DMS79 (cell line): ENCODE measurements around the gene CEL.
"Not testable (repeated sequence)": the region's sequence is repeated elsewhere in the genome, so short reads cannot be mapped to it uniquely, and the experiment has no call there.

Source experiments
- DNase-seq: peaks from one replicate; lab custom pipeline; 2025; lab: John Stamatoyannopoulos, UW

The CEL gene

GRCh38 chr9:133061764-133062145 lies at the start of gene CEL:
TSS of gene CEL (plus strand) at chr9:133061981. CDS start at chr9:133062003, 22 bp downstream.
- DNase-seq: not testable (repeated sequence)

- DNase-seq: no peak
These were observed 47.1 kb upstream of the CEL start for GRCh38 chr9:133014696-133015095.

- DNase-seq: no peak
These were observed 38.5 kb upstream of the CEL start for GRCh38 chr9:133023117-133023890.

- no peak for DNase-seq
These were observed 35.4 kb upstream of the CEL start for GRCh38 chr9:133026426-133026825.

- no peak for DNase-seq
These were observed 34.6 kb upstream of the CEL start for GRCh38 chr9:133027134-133027533.

GRCh38 chr9:133028221-133028620 lies 33.6 kb upstream of the CEL start:
- DNase-seq: no peak

- DNase-seq: no peak
These were observed 31.8 kb upstream of the CEL start for GRCh38 chr9:133029994-133030316.

- DNase-seq: peak; percentile 99
These were observed 31.3 kb upstream of the CEL start, which contains the start of gene GTF3C5 for GRCh38 chr9:133030317-133031129. TSS of gene GTF3C5 (plus strand) at chr9:133030997. CDS start at chr9:133031012, 15 bp downstream.

GRCh38 chr9:133031130-133031422 lies 30.7 kb upstream of the CEL start:
- DNase-seq: no peak

GRCh38 chr9:133031496-133031911 lies 30.3 kb upstream of the CEL start:
- no peak for DNase-seq

GRCh38 chr9:133032171-133032570 lies 29.6 kb upstream of the CEL start:
- DNase-seq: no peak

- DNase-seq: no peak
These were observed 26.1 kb upstream of the CEL start for GRCh38 chr9:133035669-133036068.

GRCh38 chr9:133037775-133038515 lies 23.8 kb upstream of the CEL start:
- no peak for DNase-seq

GRCh38 chr9:133040892-133041479 lies 20.8 kb upstream of the CEL start:
- DNase-seq: not testable (repeated sequence)

GRCh38 chr9:133041958-133042357 lies 19.8 kb upstream of the CEL start:
- no peak for DNase-seq

- DNase-seq: no peak
These were observed 19.1 kb upstream of the CEL start for GRCh38 chr9:133042676-133043075.

- no peak for DNase-seq
These were observed 18.2 kb upstream of the CEL start for GRCh38 chr9:133043449-133044035.

GRCh38 chr9:133044125-133044524 lies 17.7 kb upstream of the CEL start:
- no peak for DNase-seq

- DNase-seq: no peak
These were observed 17.1 kb upstream of the CEL start for GRCh38 chr9:133044661-133045060.

- no peak for DNase-seq
These were observed 16.6 kb upstream of the CEL start for GRCh38 chr9:133045132-133045531.

GRCh38 chr9:133046196-133046899 lies 15.4 kb upstream of the CEL start:
- DNase-seq: no peak
